ENCODE results near the gene TNNI2. TPM values are rescaled to one million over a fixed set of nuclear protein-coding genes. Genes with fewer than 3 reads are reported as not detected.

TNNI2 gene
- total RNA-seq, 1 donor from 2014 or later, result not detected

- DNase-seq, result peak; percentile 50
- intact Hi-C loops (cut with micrococcal nuclease), result no loop called here
Observed at GRCh38 chr11:1825039-1825740, 13.6 kb upstream of the TNNI2 start.

GRCh38 chr11:1825785-1826451, 12.9 kb upstream of the TNNI2 start:
- H3K4me3 ChIP-seq, result no peak overlapping the region
- H3K9me3 ChIP-seq (replicated peaks), result no peaks in the 10 kb centered on the region
- intact Hi-C loops (cut with micrococcal nuclease), result no loop called here
- DNase-seq, result no peak
- H3K27ac ChIP-seq (replicated peaks), result no peak overlapping the region
- no peaks in the 10 kb centered on the region for H3K36me3 ChIP-seq
- peaks cover 21% of the 10 kb centered on the region for H3K27me3 ChIP-seq (ENCODE audit: low read depth)
- peaks cover 16% of the 10 kb centered on the region for H3K4me1 ChIP-seq
- no peak for TF ChIP-seq CTCF (IDR thresholded peaks at IDR 0.05; ENCODE audit: borderline replicate concordance)

More at GRCh38 chr11:1825039-1825740, 13.6 kb upstream of the TNNI2 start:
- Histone ChIP-seq H3K27ac (replicated peaks) (no peak overlapping the region), H3K4me3 (no peak overlapping the region), H3K36me3 (no peaks in the 10 kb centered on the region), H3K27me3 (ENCODE audit: low read depth) (peaks cover 21% of the 10 kb centered on the region), H3K9me3 (replicated peaks) (no peaks in the 10 kb centered on the region), H3K4me1 (peaks cover 16% of the 10 kb centered on the region)
- peak; percentile 54 for TF ChIP-seq CTCF (IDR thresholded peaks at IDR 0.05; ENCODE audit: borderline replicate concordance)

GRCh38 chr11:1826552-1827094, 12.2 kb upstream of the TNNI2 start:
- TF ChIP-seq CTCF (IDR thresholded peaks at IDR 0.05; ENCODE audit: borderline replicate concordance), result no peak
- peaks cover 28% of the 10 kb centered on the region for H3K27me3 ChIP-seq (ENCODE audit: low read depth)
- no peaks in the 10 kb centered on the region for H3K9me3 ChIP-seq (replicated peaks)
- H3K4me3 ChIP-seq, result no peak overlapping the region
- DNase-seq, result no peak
- H3K27ac ChIP-seq (replicated peaks), result peak overlapping the region; percentile 16
- H3K4me1 ChIP-seq, result peaks cover 16% of the 10 kb centered on the region
- intact Hi-C loops (cut with micrococcal nuclease), result no loop called here
- no peaks in the 10 kb centered on the region for H3K36me3 ChIP-seq

- no peaks in the 10 kb centered on the region for H3K9me3 ChIP-seq (replicated peaks)
- no peak for DNase-seq
- peaks cover 19% of the 10 kb centered on the region for H3K4me1 ChIP-seq
- peak overlapping the region; percentile 16 for H3K27ac ChIP-seq (replicated peaks)
- no peaks in the 10 kb centered on the region for H3K36me3 ChIP-seq
- intact Hi-C loops (cut with micrococcal nuclease), result no loop called here
- no peak overlapping the region for H3K4me3 ChIP-seq
- peaks cover 34% of the 10 kb centered on the region for H3K27me3 ChIP-seq (ENCODE audit: low read depth)
- TF ChIP-seq CTCF (IDR thresholded peaks at IDR 0.05; ENCODE audit: borderline replicate concordance), result no peak
Observed at GRCh38 chr11:1827095-1827813, 11.5 kb upstream of the TNNI2 start.

GRCh38 chr11:1827931-1828330, 10.8 kb upstream of the TNNI2 start:
- Histone ChIP-seq H3K27ac (replicated peaks) (no peak overlapping the region), H3K36me3 (no peaks in the 10 kb centered on the region), H3K4me1 (peaks cover 25% of the 10 kb centered on the region), H3K27me3 (ENCODE audit: low read depth) (peaks cover 34% of the 10 kb centered on the region), H3K4me3 (no peak overlapping the region), H3K9me3 (replicated peaks) (no peaks in the 10 kb centered on the region)
- intact Hi-C loops (cut with micrococcal nuclease), result no loop called here
- TF ChIP-seq CTCF (IDR thresholded peaks at IDR 0.05; ENCODE audit: borderline replicate concordance), result no peak
- no peak for DNase-seq
